ENCODE results near the gene GIMAP5.

The GIMAP5 gene

DNA sequence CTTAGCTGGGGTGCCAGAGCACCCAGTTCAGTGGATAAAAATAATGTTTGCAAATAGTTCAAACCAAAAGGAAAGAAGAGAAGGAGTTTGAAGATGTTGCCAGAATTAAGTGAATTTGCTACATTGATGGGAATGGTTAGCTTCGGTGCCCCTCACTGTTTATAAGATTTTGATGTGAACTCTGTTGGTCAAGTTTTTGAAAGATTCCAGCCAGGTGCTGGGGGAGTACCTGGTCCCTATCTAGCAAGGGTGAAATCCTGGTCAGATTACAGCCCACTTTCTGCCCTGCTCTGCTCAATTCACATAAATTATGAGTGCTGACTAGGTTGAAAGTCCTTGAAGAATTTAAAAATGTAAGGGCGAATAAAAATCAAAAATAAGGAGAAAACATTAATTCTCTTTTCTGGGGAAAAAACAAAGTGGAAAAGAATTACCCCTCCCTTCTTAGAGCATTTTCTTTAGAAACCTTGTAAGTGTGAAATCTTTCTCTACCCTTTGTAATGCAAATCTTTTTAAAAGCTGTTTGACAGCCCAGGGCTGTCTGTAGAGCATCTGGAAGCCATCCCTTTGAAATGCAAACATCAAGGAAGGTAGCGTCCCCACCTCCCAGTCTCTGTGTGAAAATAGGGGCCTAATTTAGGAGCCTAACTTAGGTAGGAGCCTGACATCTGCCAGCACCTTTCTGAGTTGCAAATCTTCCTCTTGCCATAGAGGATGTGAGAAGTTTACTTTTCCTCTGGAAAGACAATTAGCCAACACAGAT lies 1.4 kb upstream of the GIMAP5 start:
- no peak for DNase-seq (ENCODE audit: low spot score)

DNA sequence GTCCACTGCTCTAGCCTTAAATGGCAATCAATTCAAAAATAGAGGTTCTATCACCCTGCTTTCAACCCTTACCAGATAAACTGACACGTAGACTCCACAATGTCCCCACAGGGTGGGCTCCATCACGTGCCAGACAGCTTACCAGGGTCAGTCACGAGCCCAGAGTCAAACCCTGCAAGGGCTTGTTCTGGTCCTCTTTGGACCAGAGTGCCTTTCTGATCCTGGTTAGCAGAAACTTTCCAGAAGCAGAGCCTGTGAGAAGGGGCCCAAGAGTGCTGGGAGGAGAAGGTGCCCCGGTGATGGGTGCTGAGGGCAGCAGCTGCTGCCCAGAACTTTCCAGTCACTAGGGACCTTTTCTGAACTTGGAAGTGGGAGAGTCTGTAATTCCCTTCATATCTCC lies 354 bp upstream of the GIMAP5 start:
- no peak for DNase-seq (ENCODE audit: low spot score)

DNA sequence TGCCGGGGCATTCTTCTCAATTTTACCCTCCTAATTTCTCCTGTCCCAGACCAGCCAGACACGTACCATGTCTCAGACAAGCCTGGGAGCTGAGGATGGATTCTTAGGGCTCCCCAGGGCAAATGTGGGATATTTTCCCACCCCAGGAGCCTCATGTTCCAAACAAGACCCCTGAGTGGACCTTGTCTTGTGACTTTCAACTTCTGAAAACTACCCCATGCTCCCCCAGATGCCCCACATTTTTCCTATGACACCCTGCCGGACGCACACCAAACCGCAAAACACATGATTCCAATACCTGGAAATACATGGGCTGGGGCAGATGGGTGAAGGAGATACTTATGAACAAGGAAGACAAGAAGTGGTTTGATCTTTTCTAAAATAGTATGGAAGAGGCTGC lies 874 bp downstream of the GIMAP5 start:
- no peak for DNase-seq (ENCODE audit: low spot score)

DNA sequence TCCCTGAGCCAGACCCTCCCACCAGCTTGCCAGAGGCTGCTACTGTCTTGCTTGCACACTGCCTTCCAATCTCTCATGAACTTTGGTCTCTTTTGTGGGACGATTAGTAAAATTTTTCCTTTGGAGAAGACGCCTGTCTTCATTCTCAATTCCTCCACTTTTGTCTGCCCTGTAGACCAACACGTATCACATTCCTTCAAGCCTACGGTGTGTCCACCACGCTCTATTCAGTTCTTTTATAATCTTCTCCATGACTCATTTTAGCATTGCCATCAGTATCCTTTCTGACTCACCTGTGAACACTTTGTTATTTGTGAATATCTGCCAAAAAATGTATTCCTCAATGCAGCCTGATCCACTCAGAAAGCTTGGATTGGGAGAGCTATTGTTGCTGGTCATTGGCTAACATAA lies 1.4 kb downstream of the GIMAP5 start:
- no peak for DNase-seq (ENCODE audit: low spot score)

DNA sequence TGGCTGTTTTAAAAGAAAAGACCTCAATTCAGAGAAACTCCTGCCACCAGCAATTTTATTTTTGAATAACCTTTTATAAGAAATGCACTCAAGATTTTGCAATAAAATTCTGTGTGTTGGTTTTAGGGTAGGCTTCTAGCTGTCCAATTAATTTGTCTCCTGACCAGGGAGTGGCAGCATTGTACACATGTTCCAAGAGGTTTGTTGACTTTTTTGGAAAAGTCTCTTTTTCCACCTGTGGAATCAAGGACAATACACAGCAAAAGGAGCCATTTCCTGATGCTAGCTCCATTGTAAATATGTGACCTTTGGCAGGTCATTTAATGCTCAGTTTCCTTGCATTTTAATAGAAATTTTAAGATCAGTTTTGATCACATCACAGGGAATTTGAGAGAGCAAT lies 1.8 kb downstream of the GIMAP5 start:
- no peak for DNase-seq (ENCODE audit: low spot score)

DNA sequence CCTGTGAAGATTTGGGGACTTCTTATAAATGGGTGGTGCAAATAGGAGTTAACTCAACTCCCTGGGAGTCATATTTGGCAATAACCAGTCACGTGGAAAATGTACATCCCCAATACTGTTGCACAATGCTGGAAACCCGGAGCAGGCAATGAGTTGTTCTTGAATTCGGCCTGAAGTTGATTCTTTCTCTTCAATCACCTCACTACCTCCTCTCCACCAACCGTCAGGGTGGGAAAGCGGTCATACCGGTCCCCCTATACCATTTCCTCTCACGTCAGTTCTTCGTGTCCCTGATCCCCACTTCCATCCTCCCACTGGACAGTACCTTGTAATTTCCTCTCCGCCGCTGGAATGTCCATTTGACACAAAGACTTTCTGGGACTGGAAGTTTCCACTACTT lies 2.8 kb downstream of the GIMAP5 start:
- DNase-seq (ENCODE audit: low spot score), result no peak

DNA sequence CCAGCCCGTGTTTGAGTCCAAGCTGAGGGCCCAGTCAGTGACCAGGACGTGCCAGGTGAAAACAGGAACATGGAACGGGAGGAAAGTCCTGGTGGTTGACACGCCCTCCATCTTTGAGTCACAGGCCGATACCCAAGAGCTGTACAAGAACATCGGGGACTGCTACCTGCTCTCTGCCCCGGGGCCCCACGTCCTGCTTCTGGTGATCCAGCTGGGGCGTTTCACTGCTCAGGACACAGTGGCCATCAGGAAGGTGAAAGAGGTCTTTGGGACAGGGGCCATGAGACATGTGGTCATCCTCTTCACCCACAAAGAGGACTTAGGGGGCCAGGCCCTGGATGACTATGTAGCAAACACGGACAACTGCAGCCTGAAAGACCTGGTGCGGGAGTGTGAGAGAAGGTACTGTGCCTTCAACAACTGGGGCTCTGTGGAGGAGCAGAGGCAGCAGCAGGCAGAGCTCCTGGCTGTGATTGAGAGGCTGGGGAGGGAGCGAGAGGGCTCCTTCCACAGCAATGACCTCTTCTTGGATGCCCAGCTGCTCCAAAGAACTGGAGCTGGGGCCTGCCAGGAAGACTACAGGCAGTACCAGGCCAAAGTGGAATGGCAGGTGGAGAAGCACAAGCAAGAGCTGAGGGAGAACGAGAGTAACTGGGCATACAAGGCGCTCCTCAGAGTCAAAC lies 5.2 kb downstream of the GIMAP5 start:
- no peak for DNase-seq (ENCODE audit: low spot score)

DNA sequence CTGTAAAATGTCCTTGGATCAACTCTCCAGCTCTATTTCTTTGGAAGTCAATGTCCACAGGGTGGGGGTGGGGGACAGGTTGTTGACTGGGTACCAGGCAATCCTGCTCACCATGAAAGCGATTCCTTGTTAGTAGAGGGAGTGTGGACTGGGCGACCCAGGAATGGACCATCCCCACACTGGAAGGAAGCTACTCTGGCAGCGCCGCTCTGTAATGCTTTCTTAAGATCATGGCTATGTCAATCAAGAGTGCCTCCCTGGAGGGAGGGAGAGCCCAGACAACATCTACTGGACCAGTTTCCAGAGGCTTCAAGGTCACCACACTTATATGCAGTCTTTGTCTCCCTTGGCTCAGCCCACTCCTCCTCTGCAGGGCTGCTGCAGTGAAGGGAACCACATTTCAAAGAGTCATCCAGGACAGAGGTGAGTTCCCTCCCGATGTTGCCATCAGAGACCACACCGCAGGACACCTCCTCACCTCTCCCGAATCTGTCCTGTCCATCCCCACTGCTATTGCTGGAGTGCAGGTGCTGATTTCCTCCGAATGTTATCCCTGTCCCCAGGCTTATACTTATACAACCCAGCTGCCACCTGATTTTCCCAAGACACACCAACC lies 6.9 kb downstream of the GIMAP5 start:
- DNase-seq (ENCODE audit: low spot score), result no peak

DNA sequence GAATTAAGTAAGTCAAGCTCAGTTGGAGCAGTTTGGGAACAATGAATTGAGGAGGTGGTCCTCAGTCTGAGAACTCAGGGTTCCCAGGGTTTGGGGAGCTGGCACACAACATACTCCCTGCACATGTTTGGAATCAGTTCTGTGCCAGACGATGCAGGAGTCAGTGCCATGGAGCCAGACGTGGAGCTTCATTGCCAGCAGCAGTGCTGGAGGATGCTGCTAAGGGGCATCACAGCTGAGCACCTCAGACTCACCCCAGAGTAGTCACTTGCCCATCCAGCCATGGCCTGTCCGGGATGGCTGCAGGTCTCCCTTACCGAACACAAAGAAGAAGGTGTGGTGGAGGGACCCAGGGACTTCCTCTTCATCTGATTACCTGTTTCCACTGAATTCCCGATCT lies 7.9 kb downstream of the GIMAP5 start:
- no peak for DNase-seq (ENCODE audit: low spot score)

DNA sequence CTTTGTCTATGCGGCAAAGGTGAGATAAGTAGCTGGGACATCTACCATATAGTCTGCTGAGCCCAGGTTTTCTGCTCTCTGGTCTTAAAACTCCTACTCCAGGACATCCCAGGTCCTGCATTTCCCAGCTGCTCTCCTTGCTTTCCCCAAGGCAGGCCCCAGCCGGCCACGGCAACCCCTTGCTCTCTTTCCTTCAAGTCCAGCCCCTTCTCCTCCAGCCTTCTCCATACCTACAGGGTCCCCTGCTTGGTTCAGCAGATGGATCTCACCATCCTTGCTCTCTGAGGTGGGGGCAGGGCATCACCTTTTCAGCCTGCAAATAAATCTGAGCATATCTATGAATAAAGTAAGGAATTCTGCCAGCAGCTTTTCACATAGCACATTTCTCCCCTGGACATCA lies 8.7 kb downstream of the GIMAP5 start:
- no peak for DNase-seq (ENCODE audit: low spot score)

DNA sequence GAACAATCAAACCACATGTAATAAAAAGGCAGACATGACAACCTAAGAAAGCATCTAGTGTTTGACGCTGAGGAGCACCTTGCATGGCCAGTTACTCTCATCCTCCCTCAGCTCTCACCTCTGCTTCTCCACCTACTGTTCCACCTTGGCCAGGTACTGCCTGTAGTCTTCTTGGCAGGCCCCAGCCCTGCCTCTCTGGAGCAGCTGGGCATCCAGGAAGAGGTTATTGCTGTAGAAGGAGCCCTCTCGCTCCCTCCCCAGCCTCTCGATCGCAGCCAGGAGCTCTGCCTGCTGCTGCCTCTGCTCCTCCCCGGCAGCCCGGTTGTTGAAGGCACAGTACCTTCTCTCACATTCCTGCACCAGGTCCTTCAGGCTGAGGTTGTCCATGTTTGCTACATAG lies 9.7 kb downstream of the GIMAP5 start:
- DNase-seq (ENCODE audit: low spot score), result no peak

DNA sequence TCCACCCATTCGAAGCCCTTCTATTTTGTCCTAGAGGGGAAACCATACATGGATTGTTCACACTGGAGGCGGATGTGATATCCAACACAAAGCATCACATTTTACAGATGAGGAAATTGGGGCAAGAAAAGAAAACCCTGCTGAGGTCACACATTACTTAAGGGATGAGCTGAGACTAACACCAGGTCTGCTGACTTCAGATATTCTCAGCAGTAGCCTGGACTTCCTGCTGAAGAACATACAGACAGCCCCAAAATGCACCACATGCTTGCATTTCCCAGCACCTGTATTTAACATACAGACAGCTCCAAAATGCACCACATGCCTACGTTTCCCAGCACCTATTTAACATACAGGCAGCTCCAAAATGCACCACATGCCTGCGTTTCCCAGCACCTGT lies 11.2 kb downstream of the GIMAP5 start:
- no peak for DNase-seq (ENCODE audit: low spot score)

DNA sequence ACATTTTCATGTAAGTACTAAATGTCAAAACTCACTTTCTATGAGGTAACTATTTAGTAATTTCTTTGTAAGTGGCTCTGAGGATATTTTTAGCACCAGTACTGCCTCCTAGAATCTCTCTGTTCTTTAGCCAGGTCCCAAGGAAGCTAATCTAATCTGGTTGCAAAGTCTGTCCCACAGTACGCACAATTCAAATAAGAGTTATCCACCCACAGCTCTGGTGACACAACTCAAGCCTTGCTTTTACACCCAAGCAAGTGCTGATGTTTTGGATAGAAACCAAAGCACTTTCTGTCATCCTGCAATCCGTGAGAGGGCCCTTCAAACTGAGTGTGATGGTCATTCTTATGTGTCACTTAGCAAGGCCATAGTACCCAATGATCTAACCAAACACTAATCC lies 14.5 kb downstream of the GIMAP5 start:
- no peak for DNase-seq (ENCODE audit: low spot score)

DNA sequence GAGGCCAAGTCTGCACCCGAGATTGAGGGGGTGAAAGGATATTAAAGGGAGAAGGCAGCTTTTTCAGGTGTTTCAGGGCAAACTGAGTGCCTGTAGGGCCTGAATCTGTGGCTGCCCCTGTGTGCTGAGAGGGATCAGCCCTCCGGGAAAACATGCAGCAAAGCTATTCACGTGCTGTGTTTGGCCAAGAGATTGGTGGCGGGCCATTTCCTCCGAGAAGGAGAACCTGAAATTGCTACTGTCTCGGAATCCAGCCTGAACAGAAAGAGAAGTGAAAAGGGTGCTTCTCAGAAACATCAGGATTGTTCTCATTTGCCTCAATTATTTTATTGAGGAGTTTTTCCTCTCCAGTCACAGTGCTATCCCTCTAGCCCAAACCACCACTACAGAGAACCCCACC lies 16.0 kb downstream of the GIMAP5 start:
- DNase-seq (ENCODE audit: low spot score), result no peak

DNA sequence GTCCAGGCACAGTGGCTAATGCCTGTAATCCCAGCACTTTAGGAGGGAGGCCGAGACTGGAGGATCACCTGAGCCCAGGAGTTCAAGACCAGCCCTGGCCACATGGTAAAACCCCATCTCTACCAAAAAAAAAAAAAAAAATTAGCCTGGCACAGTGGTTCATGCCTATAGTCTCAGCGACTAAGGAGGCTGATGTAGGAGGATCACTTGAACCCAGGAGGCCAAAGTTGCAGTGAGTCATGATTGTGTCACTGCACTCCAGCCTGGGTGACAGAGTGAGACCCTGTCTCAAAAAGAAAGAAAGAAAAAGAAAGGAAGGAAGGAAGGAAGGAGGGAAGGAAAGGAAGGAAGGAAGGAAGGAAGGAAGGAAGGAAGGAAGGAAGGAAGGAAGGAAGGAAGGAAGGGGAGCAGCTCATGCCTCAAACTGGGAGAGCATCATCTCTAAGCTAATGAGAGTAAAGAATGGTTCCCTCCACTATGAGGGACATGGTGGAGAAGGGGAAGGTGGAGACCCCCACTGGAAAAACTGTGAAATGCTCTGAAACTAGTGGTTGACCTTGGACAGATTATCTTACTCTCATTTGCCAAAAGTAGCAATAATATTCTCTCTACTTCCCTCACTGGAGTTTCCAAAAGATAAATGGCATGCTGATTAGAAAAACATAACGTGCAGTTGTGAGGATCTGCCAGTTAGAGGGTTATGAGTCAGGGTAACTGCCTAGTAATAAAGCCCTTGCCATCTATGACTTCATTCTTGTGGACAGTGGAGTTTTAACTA lies 16.8 kb downstream of the GIMAP5 start:
- no peak for DNase-seq (ENCODE audit: low spot score)

DNA sequence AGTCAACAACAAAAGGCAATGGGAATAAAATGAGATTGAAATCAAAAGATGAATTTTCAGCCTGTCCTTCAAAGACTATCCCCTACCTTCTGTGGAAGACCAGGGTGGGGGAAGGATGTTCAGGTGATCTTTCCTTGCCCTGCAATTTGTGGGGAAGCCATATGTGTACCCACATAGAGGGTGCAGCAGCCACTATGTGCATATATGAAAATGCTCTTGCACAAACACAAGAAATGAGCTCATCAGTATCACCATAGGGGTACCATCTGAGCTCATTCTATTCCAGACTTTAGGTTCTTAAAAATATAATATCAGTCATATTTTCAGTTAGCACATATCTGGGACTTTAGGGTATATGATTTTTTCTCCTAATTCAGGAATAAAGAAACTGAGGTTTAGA lies 17.7 kb downstream of the GIMAP5 start:
- no peak for DNase-seq (ENCODE audit: low spot score)

DNA sequence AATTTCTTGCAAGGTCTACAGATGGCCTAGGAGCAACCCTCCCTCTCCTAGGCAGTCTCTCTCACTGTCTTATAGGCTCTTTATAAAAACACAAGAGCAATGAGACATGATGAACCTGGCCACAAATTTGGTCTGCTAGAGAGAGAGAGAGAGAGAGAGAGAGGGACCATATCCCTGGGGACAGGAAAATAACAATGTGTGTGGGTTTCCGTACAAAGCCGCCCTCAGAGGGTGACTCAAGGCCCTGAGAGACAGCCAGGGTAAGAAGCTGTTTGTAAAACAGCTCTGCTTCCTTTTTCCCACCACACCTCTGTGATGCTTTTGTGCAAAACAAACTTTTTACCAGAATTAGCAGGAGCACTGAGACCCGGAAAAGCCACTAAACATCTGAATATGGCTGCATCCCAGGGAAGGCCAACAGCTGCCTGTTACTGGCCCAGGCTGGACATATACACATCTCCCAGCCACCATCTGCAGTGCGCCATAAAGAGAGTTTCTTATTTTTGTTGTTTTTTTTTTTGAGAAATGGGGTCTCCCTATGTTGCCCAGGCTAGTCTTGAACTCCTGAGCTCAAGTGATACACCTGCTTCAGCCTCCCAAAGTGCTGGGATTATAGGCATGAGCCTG lies 18.4 kb downstream of the GIMAP5 start:
- DNase-seq (ENCODE audit: low spot score), result no peak

DNA sequence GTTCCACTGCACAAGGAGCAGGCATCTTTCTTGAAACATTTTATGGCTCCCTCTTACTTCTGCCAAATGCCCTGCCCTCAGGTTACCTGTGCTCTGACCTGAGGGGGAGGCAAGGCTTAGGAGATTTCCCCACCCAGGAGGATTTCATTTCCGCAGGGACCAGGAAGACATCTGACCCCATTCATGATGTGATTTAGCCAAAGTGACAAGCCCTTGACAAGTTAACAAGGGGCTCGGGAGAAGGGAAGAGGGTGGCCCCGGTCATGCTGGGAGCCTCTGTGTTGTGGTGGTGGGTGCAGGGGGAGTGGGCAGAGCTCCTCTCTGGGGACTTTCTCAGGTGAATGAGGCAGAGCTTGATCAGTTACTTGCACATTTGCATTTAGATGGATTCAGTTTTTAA lies 18.9 kb downstream of the GIMAP5 start:
- DNase-seq (ENCODE audit: low spot score), result no peak

DNA sequence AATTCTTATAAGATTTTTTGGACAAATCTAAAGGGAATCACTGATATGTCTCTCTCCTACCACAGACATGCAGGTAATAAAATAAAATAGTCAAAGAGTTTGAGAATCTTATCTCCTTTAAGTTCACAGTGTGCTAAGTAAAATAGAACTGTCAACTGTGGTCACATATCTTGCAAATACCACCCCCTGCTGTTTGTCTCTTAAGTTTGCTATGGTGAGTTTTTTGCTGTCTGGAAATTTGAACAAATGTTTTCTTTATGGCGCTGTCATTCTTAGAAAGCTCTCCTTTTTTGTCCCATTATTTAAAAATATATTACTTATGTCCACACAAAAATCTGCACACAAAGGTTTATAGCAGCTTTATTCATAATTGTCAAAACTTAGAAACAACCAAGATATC lies 19.6 kb downstream of the GIMAP5 start:
- no peak for DNase-seq (ENCODE audit: low spot score)

DNA sequence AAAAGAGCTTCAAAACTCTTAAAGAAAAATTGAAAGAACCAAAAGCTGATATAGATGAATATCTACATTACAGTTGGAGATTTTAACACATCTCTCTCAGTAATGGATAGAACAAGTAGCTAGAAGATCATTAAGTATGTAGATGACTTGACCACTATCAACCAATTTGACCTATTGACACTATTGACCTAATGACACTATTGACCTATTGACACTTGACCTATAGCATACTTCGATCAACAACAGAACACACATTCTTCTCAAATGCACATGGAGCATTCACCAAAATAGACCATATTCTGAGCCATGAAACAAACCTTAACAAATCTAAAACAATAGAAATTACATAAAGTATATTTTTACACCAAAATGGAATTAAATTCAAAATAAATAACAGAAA lies 22.3 kb downstream of the GIMAP5 start:
- no peak for DNase-seq (ENCODE audit: low spot score)

DNA sequence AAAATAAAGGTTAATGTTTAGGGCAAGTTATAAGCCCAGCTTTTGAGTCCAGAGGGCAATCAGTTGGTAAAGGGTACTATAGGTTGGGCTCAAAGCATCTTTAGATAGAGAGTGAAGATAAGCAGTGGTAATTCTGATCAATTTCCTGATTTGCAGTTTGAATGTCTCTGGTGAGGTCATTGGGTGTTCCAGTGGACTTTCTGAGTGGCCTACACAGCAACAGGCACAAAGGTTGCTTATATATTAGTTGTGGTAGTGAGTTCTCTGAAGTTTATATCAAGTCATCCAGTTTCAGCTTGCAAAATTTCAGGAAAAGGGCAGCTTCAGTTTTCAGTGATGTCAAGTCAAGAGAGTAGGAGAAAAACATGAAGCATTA lies 29.1 kb downstream of the GIMAP5 start:
- DNase-seq (ENCODE audit: low spot score), result no peak

DNA sequence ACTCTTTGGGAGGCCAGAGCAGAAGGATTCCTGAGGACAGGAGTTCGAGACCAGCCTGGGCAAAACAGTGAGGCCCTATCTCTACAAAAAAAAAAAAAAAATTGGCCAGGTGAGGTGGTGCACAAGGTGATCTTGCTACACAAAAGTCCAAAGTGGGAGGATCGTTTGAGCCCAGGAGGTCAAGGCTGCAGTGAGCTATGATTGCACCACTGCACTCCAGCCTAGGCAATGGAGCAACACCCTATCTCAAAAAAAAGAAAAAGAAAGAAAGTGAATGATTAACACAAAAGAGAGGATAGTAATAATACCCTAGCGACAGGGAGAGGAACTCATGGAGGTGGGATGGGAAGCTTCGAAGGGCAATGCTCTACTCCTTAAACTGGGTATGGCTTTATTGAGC lies 32.5 kb downstream of the GIMAP5 start:
- no peak for DNase-seq (ENCODE audit: low spot score)
